H1 (cell line): ENCODE results near the gene TRAPPC8. TPM values are rescaled to one million over a fixed set of nuclear protein-coding genes. Genes with fewer than 3 reads are reported as not detected.

Source experiments
- POLR2A ChIP-seq, 2 experiments: IDR thresholded peaks; 1 replicate in 1 of 2; 2 replicates in 1 of 2; pipeline ENCODE4 v1.6.1; 2011; ENCODE audit warnings: low read depth in 2 of 2, low read length in 2 of 2, mild to moderate bottlenecking in 2 of 2; ENCODE audit errors: control extremely low read depth in 1 of 2
- polyA plus RNA-seq, 7 experiments: library from polyadenylated mRNA; depleted of rRNA in 3 of 7; stranded (reverse) in 5 of 7; unstranded in 2 of 7; fragments of >200 nt in 5 of 7; fragments of 200-250 nt in 2 of 7; gene quantifications; 1 replicate in 5 of 7; 2 replicates in 1 of 7; 4 replicates in 1 of 7; pipeline versions ENCODE4 v1.2.1 to v1.2.3, GENCODE V29; 2011 to 2013; ENCODE audit warnings: missing spikeins in 2 of 7, mixed read lengths in 2 of 7
- total RNA-seq: library from RNA; stranded (reverse); fragmentation: NEBNext Ultra II Directional; extraction: Animal tissue kit (Norgen Biotek cat#: 25700); gene quantifications from 2 replicates; pipeline ENCODE4 v1.2.1, GENCODE V29; 2021

The TRAPPC8 gene
- total and polyA plus RNA-seq, 2 of the 8 experiments (the other 6 are each of a cell fraction or from before 2014, with no cell fraction given), result 43.6 to 56.5 TPM

GRCh38 chr18:31943878-31944816, 1.2 kb upstream of the TRAPPC8 start (continued):
- no peak for TF ChIP-seq POLR2A (IDR thresholded peaks at IDR 0.05; ENCODE audit: control extremely low read depth in 1 of 2, low read depth in 2 of 2, low read length in 2 of 2)
